UCSD-AML1 (cell line): ENCODE measurements around the gene AGAP2.
A peak's percentile ranks its signal among the peaks of the same experiment; 100 is the strongest.
"Not testable (repeated sequence)": the region's sequence is repeated elsewhere in the genome, so short reads cannot be mapped to it uniquely, and the experiment has no call there.

Experiments
- DNase-seq: peaks from one replicate; lab custom pipeline; 2025; ENCODE audit not compliant: unreplicated experiment; lab: John Stamatoyannopoulos, UW

AGAP2 gene

DNA sequence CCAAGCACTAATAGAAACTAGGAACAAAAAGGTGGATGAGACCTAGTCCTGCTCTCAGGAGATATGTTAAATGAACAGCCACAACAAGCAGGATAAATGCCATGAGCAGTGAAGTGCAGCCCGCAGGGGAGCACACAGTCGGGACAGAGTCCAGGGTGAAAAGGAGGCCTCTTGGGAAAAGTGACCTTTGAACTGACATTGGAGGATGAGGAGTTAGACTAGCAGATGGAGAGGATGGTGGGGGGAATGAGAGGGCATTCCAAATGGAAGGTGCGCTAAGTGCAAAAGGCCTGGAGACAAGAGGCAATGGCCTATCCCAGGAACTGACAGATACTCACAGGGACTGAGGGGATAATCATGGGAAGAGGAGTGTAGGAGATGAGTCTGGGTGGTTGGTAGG is 40.1 kb downstream of the AGAP2 start:
- DNase-seq, result no peak

DNA sequence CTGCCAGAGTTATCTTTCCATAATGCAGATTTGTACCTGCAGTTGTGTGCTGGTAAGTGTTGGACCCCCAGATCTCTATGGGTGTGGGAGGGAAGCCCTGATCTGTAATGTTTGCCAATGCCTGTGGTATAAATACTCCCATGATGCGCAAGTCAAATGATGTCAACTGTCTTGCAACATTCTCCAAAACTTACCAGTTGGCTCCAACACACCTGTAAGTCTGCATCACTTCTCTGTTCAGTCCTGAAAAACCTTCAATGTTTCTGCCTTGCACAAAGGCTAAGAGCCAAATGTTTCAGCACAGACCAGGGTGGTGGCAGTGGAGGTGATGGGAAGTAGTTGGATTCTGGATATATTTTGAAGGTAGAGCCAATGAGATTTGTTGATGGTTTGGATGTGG is 41.5 kb downstream of the AGAP2 start:
- no peak for DNase-seq

DNA sequence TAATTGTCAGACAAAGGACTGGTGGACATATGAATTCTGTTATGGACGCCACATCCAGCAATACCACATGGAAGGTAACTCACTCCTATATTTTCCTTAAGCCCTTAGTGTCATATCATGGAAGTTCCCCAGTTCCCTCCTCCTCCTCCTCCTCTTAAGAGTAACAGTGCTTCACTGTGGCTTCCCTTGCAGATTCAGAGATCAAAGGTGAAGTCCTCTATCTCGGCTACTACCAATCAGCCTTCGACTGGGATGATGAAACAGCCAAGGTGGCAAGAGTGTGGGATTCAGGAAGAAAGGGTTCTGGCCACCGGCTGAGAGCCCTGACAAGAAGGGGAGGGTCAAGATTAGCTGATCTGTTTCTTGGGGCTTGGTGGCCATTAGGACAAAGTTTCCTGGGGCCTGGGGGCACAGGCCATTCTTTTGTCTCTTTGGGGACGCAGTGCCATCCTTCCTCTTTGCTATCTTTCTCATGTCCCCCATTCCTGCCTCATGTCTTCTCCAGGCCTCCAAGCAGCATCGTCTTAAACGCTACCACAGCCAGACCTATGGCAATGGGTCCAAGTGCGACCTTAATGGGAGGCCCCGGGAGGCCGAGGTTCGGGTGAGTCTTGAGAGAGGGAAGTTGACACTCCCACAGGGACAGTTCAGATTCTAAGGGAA is 42.6 kb downstream of the AGAP2 start:
- DNase-seq, result no peak

DNA sequence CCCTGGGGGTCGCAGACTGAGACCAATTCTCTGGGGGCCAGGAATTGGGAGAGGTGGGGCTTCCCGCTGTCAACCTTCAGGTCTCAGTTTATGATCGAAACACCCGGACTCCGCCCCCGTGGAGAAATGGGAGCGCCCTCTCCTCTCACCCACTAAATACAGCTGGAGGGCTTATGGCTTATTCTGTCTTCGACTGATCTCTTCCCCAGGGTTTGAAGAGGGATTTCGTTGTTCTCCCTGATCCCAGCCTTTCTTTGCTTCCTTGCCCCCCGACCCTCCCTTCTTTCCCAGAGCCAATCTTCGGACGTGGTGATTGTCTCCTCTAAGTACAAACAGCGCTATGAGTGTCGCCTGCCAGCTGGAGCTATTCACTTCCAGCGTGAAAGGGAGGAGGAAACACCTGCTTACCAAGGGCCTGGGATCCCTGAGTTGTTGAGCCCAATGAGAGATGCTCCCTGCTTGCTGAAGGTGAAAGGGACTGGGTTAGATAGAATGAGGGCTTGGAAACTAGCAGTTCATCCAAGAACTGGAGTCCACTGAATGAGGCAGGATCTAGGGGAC is 44.0 kb downstream of the AGAP2 start:
- no peak for DNase-seq

DNA sequence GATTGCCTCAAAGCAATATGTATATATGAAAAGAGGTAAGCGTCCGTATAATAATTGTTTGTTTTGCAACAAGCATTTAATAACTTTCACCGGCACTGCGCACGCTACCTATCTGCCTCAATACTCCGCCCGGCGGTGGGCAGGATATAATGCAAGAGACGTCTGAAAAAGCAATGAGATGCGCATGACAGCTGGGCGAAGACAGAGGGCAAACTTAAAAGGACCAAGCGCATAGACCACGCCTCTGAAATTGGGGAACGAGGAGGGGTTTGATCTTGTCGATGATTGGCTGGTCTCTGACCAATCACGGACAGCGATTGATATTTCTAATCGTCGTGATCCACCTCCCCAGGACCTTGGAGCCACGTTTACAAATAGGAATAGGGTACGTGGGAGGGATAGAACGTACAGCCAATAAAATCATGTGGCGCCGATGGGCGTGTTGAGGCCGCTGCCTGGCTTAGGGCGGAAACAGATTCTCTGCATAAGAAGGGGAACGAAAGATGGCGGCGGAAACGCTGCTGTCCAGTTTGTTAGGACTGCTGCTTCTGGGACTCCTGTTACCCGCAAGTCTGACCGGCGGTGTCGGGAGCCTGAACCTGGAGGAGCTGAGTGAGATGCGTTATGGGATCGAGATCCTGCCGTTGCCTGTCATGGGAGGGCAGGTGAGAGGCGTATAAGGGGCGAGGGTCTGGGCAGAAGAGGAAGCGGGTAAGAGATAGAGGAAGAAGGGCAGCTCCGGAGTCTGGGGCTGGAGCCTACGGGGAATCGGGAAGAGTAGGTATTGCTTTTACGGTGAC is 44.7 kb downstream of the AGAP2 start, which contains the start of gene OS9:
Gene OS9 (plus strand): TSS at position 474 of the 800 bp plus-strand sequence. CDS start 30 bp downstream, at position 504.
- peak; percentile 92 for DNase-seq

DNA sequence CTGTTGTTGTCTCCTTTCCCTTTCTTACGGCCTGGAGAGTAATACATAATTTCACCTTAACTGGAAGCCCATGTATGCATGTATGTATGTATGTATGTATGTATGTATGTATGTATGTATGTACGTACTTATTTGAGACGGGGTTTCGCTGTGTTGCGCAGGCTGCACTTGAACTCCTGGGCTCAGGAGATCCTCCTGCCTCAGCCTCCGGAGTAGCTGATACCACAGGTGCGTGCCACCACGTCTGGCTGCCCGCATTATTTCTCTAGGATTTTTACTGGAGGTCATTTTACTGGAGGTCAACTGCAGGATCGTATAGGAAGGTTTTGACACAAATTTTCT is 45.3 kb downstream of the AGAP2 start:
- DNase-seq, result no peak

DNA sequence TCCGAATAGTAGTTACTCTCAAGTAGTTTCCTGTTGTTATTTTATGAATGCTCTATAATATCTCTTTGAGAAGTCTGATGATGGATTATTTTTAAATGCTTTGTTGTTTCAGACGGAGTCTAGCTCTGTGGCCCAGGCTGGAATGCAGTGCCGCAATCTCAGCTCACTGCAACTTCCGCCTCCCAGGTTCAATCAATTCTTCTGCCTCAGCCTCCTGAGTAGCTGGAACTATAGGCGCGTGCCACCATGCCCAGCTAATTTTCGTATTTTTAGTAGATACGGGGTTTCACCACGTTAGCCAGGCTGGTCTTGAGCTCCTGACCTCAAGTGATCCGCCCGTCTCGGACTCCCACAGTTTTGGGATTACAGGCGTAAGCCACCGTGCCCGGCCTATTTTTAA is 46.0 kb downstream of the AGAP2 start:
- no peak for DNase-seq

DNA sequence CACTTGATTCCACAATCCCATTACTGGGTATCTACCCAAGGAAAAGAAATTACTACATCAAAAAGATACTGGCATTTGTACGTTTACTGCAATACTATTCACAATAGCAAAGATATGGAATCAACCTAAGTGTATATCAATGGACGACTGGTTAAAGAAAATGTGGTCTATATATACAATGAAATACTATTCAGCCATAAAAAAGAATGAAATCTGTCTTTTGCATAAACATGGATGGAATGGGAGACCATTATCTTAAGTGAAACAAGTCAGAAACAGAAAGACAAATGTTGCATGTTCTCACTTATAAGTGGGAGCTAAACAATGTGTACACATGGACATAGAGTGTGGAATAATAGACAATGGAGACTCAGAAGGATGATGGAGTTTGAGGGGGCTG is 49.6 kb downstream of the AGAP2 start:
- no peak for DNase-seq

DNA sequence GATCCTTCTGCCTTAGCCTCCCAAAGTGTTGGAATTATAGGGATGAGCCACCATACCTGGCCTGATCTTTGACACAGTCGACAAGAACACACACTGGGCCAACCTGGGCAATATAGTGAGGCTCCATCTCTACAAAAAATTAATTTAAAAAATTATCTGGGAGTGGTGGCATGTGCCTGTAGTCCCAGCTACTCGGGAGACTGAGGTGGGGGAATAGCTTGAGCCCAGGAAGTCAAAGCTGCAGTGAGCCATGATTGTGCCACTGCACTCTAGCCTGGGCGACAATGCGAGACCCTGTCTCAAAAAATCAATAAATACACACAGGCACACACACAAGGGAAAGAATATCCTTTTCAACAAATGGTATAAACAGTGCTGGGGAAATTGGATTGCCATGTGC is 50.7 kb downstream of the AGAP2 start:
- no peak for DNase-seq

DNA sequence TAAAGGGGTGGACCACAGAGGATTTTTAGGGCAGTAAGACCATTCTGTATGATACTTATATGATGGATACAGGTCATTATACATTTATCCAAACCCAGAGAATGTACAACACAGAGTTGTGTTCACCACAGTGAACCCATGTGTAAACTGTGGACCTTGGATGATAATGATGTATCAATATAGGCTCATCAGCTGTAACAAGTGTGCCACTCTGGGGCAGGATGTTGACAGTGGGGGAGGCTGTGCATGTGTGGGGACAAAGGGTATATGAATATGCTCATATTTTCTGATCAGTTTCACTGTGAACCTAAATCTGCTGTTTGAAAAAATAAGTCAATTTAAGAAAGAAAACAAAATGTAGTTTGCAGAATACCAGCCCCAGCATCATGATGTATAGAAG is 58.8 kb downstream of the AGAP2 start:
- DNase-seq, result no peak

DNA sequence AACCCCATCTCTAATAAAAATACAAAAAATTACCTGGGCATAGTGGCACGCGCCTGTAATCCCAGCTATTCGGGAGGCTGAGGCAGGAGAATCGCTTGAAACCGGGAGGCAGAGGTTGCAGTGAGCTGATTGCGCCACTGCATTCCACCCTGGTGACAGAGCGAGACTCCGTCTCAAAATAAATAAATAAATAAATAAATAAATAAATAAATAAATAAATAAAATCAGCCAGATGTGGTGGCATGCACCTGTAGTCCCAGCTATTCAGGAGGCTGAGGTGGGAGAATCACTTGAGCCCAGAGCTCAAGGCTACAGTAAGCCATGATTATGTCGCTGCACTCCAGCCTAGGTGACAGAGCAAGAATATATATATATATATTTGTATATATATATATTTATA is 60.6 kb downstream of the AGAP2 start:
- DNase-seq, result not testable (repeated sequence)

DNA sequence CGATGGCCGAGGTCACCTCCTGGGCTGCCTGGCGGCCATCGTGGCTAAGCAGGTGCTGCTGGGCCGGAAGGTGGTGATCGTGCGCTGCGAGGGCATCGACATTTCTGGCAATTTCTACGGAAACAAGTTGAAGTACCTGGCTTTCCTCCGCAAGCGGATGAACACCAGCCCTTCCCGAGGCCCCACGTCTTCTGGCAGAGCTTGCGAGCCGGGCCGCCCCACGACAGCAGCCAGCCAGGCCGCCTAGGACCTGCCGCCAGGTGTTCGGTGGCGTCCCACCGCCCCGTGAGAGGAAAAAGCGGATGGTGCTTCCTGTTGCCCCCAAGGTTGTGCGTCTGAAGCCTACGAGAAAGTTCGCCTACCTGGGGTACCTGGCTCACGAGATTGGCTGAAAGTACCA is 63.9 kb downstream of the AGAP2 start:
- no peak for DNase-seq
